Osteocyte (in vitro differentiated cells): ENCODE measurements around the gene TREML1. TPM values are rescaled to one million over a fixed set of nuclear protein-coding genes. Genes with fewer than 3 reads are reported as not detected.

Experiments used
- DNase-seq: peaks from one replicate; pipeline ENCODE4 v3.0.0; 2021; ENCODE audit warnings: mixed read lengths; ENCODE audit not compliant: unreplicated experiment; ENCODE audit errors: extremely low spot score
- H3K27ac Mint-ChIP-seq: one replicate; pipeline ENCODE4 v1.8.0; 2021; ENCODE audit warnings: mild to moderate bottlenecking, mixed read lengths; ENCODE audit not compliant: unreplicated experiment
- H3K27me3 Mint-ChIP-seq: one replicate; pipeline ENCODE4 v1.8.0; 2021; ENCODE audit warnings: mixed read lengths; ENCODE audit not compliant: unreplicated experiment
- H3K36me3 Mint-ChIP-seq: one replicate; pipeline ENCODE4 v1.8.0; 2021; ENCODE audit warnings: mixed read lengths; ENCODE audit not compliant: unreplicated experiment
- H3K4me1 Mint-ChIP-seq: one replicate; pipeline ENCODE4 v1.8.0; 2021; ENCODE audit warnings: mixed read lengths; ENCODE audit not compliant: unreplicated experiment
- H3K4me3 Mint-ChIP-seq: one replicate; pipeline ENCODE4 v1.8.0; 2021; ENCODE audit warnings: mild to moderate bottlenecking, moderate library complexity, mixed read lengths; ENCODE audit not compliant: unreplicated experiment
- H3K9me3 Mint-ChIP-seq: one replicate; pipeline ENCODE4 v1.8.0; 2021; ENCODE audit warnings: mixed read lengths; ENCODE audit not compliant: unreplicated experiment
- total RNA-seq: library from RNA; stranded (reverse); gene quantifications from 2 replicates; pipeline ENCODE4 v1.2.1, GENCODE V29; 2021
- TF ChIP-seq, protein P1 (sequence below): fragments of 200-600 bp; sonication (generic); IDR thresholded peaks from 2 replicates; pipeline ENCODE4 v1.5.0; 2021; ENCODE audit warnings: antibody characterized with exemption, mild to moderate bottlenecking, moderate library complexity

Gene TREML1
- total RNA-seq, 1 donor from 2014 or later, result not detected

DNA sequence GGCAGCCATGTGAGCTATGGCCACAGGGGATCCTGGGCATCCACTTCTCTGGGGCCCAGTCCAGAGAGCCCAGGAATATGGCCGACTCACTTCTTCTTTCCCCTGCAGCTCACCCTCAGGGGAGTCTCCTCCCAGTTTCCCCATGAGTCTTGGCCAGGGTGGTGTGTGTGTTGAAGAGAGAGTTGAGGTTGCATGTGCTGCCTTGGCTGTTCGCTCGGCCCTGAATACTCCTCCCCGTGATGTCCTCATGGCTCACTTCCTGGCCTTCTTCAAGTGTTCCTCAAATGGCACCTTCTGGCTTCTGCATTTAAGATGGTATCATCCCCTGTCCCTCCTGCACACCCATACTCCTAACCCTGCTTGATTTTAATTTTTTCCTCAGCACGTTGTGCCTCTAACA is 3.2 kb upstream of the TREML1 start:
- no peak overlapping the region for H3K4me3 Mint-ChIP-seq
- H3K36me3 Mint-ChIP-seq, result no peaks in the 10 kb centered on the region
- TF ChIP-seq, protein P1, sequence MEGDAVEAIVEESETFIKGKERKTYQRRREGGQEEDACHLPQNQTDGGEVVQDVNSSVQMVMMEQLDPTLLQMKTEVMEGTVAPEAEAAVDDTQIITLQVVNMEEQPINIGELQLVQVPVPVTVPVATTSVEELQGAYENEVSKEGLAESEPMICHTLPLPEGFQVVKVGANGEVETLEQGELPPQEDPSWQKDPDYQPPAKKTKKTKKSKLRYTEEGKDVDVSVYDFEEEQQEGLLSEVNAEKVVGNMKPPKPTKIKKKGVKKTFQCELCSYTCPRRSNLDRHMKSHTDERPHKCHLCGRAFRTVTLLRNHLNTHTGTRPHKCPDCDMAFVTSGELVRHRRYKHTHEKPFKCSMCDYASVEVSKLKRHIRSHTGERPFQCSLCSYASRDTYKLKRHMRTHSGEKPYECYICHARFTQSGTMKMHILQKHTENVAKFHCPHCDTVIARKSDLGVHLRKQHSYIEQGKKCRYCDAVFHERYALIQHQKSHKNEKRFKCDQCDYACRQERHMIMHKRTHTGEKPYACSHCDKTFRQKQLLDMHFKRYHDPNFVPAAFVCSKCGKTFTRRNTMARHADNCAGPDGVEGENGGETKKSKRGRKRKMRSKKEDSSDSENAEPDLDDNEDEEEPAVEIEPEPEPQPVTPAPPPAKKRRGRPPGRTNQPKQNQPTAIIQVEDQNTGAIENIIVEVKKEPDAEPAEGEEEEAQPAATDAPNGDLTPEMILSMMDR, result no peak

DNA sequence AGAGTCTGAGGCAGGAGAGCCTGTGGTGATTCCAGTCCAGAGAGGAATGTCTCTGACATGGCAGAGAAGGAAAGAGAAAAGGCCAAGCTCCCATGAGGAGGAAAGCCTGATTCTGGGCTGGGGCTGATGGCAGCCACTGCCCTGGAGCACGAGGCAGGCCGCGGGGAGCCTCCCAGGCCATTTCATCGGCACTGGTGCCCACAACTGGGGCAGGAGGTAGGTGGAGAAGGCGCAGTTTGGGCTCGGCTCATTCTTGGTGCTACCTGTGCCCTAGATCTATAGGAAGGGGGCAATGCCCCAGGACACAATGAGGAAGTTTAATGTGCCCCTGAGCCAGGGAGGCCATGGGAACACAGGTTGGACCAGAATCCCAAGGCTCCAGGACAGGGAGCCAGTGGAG is 2.6 kb upstream of the TREML1 start:
- Mint-ChIP-seq H3K4me3 (no peak overlapping the region), H3K4me1 (no peaks in the 10 kb centered on the region), H3K9me3 (no peaks in the 10 kb centered on the region), H3K27me3 (peaks cover 19% of the 10 kb centered on the region), H3K36me3 (no peaks in the 10 kb centered on the region), H3K27ac (no peak overlapping the region)
- DNase-seq, result no peak
- TF ChIP-seq, protein P1, result no peak

More for the DNA sequence above, 3.2 kb upstream of the TREML1 start:
- Mint-ChIP-seq H3K4me1 (no peaks in the 10 kb centered on the region), H3K27ac (no peak overlapping the region), H3K9me3 (no peaks in the 10 kb centered on the region), H3K27me3 (peaks cover 23% of the 10 kb centered on the region)
- DNase-seq, result no peak

DNA sequence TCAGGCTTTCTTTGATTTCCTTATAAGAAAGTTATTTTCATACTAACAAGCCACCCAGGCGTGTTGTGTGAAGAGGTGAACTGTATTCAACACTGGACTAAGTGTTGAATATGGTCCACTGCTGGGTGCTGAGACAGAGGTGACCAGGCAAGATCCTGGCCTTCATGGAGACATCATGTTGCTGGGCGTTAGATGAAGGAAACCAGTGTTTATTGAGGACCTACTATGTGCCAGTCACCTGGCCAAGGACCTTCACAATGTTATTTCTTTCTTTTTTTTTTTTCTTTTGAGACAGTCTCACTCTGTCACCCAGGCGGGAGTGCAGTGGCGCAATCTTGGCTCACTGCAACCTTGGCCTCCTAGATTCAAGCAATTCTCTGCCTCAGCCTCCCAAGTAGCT is 1.9 kb upstream of the TREML1 start:
- H3K27me3 Mint-ChIP-seq, result peaks cover 17% of the 10 kb centered on the region
- TF ChIP-seq, protein P1, result no peak
- no peak overlapping the region for H3K4me3 Mint-ChIP-seq
- no peaks in the 10 kb centered on the region for H3K36me3 Mint-ChIP-seq
- H3K4me1 Mint-ChIP-seq, result no peaks in the 10 kb centered on the region
- DNase-seq, result no peak
- H3K9me3 Mint-ChIP-seq, result no peaks in the 10 kb centered on the region
- no peak overlapping the region for H3K27ac Mint-ChIP-seq

DNA sequence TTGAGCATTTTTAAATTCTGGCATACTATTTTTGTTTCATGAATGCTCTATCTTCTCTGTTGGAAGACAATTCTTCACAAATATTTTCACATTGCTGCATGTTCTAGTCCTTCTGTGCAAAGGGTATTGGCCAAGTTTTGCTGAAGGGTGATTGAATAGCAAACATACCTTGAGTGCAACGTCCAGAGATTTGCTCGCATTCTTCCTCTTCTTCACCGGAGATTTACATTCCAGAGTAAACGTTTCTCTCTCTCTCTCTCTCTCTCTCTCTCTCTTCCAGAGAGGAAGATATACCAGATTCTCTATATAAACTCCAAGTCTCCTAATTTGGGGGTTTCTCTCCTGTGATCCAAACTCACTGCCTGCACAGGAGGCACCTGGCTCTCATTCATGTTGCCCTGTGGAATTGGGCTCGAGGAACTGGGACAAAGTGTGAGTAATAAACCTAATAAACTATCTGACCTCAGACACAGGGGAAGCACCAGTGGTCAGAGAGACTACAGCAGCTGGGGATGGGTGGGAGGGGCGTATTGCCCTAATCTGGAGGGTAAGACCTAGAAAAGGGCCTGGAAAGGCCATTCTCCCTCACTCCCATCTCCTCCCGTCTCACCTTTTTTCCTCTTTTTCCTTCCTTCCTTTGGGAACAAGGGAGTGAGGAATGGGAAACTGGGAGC is 1.1 kb upstream of the TREML1 start:
- no peak overlapping the region for H3K4me3 Mint-ChIP-seq
- TF ChIP-seq, protein P1, result no peak
- no peak overlapping the region for H3K27ac Mint-ChIP-seq
- no peak for DNase-seq
- H3K4me1 Mint-ChIP-seq, result no peaks in the 10 kb centered on the region
- H3K27me3 Mint-ChIP-seq, result peaks cover 17% of the 10 kb centered on the region
- no peaks in the 10 kb centered on the region for H3K9me3 Mint-ChIP-seq
- H3K36me3 Mint-ChIP-seq, result no peaks in the 10 kb centered on the region

DNA sequence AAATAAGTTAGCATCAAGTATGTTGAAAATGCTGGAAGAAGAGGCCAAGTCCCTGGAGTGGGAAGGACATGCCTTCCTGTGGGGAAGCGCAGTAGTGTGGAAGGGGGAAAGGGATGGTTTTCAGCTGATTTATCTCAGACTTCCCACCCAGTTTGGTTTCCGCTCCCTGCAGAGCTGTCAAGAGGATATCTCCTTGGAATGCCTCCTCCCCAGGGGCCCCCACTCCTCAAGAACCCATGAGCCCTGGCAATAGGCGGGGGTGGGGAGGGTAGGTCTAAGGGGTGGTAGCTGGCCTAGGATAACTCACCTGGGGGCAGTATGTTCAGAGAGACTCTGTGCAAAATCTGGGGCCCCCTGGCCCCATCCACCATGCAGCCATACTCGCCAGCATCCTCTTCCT is 696 bp downstream of the TREML1 start:
- H3K9me3 Mint-ChIP-seq, result no peaks in the 10 kb centered on the region
- peaks cover 3% of the 10 kb centered on the region for H3K36me3 Mint-ChIP-seq
- TF ChIP-seq, protein P1, result no peak
- DNase-seq, result no peak
- peaks cover 17% of the 10 kb centered on the region for H3K27me3 Mint-ChIP-seq
- H3K4me3 Mint-ChIP-seq, result no peak overlapping the region
- H3K4me1 Mint-ChIP-seq, result no peaks in the 10 kb centered on the region
- no peak overlapping the region for H3K27ac Mint-ChIP-seq
